ENCODE results near the gene EPHA6. TPM values are rescaled to one million over a fixed set of nuclear protein-coding genes. Genes with fewer than 3 reads are reported as not detected.

Gene EPHA6
- total RNA-seq, 6 donors from 2014 or later, result 0.14 to 1.0 (median 0.57) TPM; not detected in 3

DNA sequence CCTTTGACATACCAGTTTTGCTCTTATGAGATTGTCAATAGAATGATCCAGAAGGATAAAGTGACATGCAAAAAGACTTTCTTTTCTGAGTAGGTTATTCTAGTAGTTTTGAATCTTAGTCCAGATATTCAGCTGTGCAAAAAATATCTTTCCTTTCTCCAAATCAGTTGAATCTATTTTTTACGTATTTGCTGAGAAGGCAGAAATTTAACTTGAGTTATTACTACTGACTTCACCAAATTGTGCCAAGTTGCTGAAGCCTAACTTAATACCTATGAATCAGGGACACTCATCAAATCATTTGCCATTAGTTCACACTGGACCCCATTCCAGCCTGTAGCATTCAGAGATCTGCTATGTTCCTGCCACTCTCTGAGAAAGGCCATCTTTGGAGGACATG lies 215.6 kb downstream of the EPHA6 start:
- no peak overlapping the region for H3K4me3 ChIP-seq
- H3K9me3 ChIP-seq, result no peaks in the 10 kb centered on the region
- no peaks in the 10 kb centered on the region for H3K36me3 ChIP-seq
- H3K27me3 ChIP-seq, result no peaks in the 10 kb centered on the region
- ATAC-seq (ENCODE audit: low FRiP score in 2 of 2), result no peak
- WGBS, 2 donors, result 74 to 88% methylated on average over 1 of the region's 1 CpG
- TF ChIP-seq POLR2A (IDR thresholded peaks at IDR 0.05), result no peak
- TF ChIP-seq EP300 (IDR thresholded peaks at IDR 0.05), result no peak
- no peak for TF ChIP-seq POLR2AphosphoS5 (IDR thresholded peaks at IDR 0.05)
- TF ChIP-seq, protein P1, sequence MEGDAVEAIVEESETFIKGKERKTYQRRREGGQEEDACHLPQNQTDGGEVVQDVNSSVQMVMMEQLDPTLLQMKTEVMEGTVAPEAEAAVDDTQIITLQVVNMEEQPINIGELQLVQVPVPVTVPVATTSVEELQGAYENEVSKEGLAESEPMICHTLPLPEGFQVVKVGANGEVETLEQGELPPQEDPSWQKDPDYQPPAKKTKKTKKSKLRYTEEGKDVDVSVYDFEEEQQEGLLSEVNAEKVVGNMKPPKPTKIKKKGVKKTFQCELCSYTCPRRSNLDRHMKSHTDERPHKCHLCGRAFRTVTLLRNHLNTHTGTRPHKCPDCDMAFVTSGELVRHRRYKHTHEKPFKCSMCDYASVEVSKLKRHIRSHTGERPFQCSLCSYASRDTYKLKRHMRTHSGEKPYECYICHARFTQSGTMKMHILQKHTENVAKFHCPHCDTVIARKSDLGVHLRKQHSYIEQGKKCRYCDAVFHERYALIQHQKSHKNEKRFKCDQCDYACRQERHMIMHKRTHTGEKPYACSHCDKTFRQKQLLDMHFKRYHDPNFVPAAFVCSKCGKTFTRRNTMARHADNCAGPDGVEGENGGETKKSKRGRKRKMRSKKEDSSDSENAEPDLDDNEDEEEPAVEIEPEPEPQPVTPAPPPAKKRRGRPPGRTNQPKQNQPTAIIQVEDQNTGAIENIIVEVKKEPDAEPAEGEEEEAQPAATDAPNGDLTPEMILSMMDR (IDR thresholded peaks at IDR 0.05), result no peak
- DNase-seq, result no peak
- no peaks in the 10 kb centered on the region for H3K4me1 ChIP-seq
- no peak overlapping the region for H3K27ac ChIP-seq

DNA sequence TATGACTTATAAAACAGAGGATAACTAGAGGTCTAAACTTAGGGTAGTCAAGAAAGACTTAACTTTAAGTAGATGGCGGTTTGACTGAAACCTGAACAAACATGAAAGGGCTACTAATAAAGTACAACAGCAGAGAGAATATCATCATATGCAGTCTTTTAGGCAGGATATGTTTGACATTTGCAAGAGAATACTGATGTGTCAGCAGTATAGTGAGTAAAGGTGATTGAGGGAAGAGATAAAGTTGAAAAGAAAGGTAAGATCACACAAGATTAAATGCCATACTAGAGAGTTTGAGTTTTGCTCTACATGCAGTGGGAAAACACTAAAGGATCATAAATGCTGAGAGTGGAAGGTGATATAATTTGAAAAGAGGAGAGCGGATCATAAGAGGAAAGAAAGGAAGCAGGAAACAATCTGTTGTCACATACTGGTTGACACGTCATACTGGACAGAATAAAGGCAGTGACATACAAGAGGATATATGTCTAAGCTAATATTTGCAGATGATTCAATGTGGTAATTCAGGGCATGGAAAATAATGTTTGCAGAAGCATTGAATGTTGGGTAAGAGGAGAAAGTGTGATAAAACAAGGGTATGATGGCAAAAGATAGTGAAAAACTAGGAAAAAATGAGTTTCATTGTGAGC lies 223.0 kb downstream of the EPHA6 start:
- no peak overlapping the region for H3K27ac ChIP-seq
- no peak for TF ChIP-seq POLR2A (IDR thresholded peaks at IDR 0.05)
- no peak for TF ChIP-seq POLR2AphosphoS5 (IDR thresholded peaks at IDR 0.05)
- no peak for TF ChIP-seq EP300 (IDR thresholded peaks at IDR 0.05)
- TF ChIP-seq, protein P1 (IDR thresholded peaks at IDR 0.05), result no peak
- 73 to 75% methylated on average over 3 of the region's 3 CpGs for WGBS, 2 donors
- no peaks in the 10 kb centered on the region for H3K27me3 ChIP-seq
- DNase-seq (no peak), ATAC-seq (ENCODE audit: low FRiP score in 2 of 2) (no peak)
- H3K4me1 ChIP-seq, result no peaks in the 10 kb centered on the region
- H3K9me3 ChIP-seq, result no peaks in the 10 kb centered on the region
- no peaks in the 10 kb centered on the region for H3K36me3 ChIP-seq
- no peak overlapping the region for H3K4me3 ChIP-seq

DNA sequence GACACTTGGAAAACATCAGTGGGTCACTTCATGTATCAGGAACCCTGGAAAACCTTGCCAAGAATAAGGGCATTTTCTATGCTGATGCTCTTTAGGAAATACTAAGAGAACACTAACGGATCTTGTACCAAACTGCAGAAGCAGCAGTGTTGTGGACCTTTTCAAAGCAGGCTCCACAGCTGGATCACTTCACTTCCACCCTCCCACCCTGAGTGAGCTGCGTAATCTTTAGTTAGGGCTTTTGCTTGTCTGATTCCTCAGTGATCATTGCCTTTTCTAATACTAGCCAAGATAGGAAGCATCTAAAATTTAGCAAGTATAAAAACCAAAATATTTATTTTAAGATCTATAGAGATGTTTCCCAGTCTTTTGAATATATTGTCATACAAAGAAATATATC lies 229.0 kb downstream of the EPHA6 start:
- ATAC-seq (ENCODE audit: low FRiP score in 2 of 2), result no peak
- TF ChIP-seq, protein P1 (IDR thresholded peaks at IDR 0.05), result no peak
- TF ChIP-seq POLR2AphosphoS5 (IDR thresholded peaks at IDR 0.05) (no peak), EP300 (IDR thresholded peaks at IDR 0.05) (no peak), POLR2A (IDR thresholded peaks at IDR 0.05) (no peak)
- Histone ChIP-seq H3K27ac (no peak overlapping the region), H3K4me1 (no peaks in the 10 kb centered on the region), H3K36me3 (no peaks in the 10 kb centered on the region), H3K9me3 (no peaks in the 10 kb centered on the region), H3K4me3 (no peak overlapping the region), H3K27me3 (no peaks in the 10 kb centered on the region)
- 65 to 79% methylated on average over 2 of the region's 2 CpGs for WGBS, 2 donors
- no peak for DNase-seq

DNA sequence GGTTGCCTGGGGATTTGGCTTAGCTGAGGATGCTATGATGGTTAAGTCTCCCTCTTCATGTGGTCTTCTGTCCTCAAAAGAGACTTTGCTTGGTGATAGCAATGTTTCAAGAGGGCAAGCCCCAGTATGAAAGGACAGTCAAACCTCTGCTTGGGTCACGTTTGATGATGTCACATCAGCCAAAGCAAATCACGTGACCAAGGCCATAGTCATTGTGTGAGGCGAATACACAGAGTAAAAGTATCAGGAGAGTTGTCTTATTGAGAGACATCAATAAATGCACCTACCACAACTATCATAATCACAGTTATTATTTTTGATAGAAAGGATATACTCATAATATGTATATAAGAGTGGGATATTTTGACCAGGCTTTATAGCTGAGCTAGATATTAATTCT lies 243.0 kb downstream of the EPHA6 start:
- Histone ChIP-seq H3K9me3 (peaks cover 0 to 9% (median 0%) of the 10 kb centered on the region in 4 donors), H3K27ac (no peak overlapping the region), H3K4me3 (no peak overlapping the region), H3K36me3 (no peaks in the 10 kb centered on the region), H3K27me3 (no peaks in the 10 kb centered on the region), H3K4me1 (no peaks in the 10 kb centered on the region)
- ATAC-seq (ENCODE audit: low FRiP score in 2 of 2) (no peak), DNase-seq (no peak)
- no peak for TF ChIP-seq POLR2AphosphoS5 (IDR thresholded peaks at IDR 0.05)
- no peak for TF ChIP-seq POLR2A (IDR thresholded peaks at IDR 0.05)
- no peak for TF ChIP-seq EP300 (IDR thresholded peaks at IDR 0.05)
- TF ChIP-seq, protein P1 (IDR thresholded peaks at IDR 0.05), result no peak
- 87 to 92% methylated on average over 3 of the region's 3 CpGs for WGBS, 2 donors

DNA sequence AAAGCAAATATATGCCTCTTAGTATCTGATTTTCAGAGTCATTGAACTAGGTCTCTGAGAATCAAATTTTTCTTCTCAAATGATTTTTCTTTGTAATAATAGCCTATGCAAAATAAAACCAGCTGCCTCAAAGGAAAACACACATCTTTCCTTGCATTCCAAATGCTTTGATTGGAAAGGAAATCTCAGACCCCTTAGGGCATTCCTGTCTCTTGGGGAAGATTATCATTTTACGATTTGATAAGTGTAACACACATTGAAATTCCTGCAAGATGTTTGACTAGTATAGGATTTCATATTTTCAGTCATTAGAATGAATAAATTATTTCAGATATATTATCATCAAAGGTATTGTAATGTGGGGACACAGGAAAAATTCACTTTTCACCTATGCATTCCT lies 244.8 kb downstream of the EPHA6 start:
- no peak overlapping the region for H3K27ac ChIP-seq
- H3K9me3 ChIP-seq, result peaks cover 0 to 9% (median 0%) of the 10 kb centered on the region in 4 donors
- no peak for TF ChIP-seq POLR2AphosphoS5 (IDR thresholded peaks at IDR 0.05)
- TF ChIP-seq POLR2A (IDR thresholded peaks at IDR 0.05), result no peak
- TF ChIP-seq EP300 (IDR thresholded peaks at IDR 0.05), result no peak
- 77% methylated on average over 1 of the region's 1 CpG for WGBS, 2 donors
- H3K4me1 ChIP-seq, result no peaks in the 10 kb centered on the region
- H3K36me3 ChIP-seq, result no peaks in the 10 kb centered on the region
- no peaks in the 10 kb centered on the region for H3K27me3 ChIP-seq
- ATAC-seq (ENCODE audit: low FRiP score in 2 of 2) (no peak), DNase-seq (no peak)
- no peak overlapping the region for H3K4me3 ChIP-seq
